GM19240 (cell line): ENCODE results near the gene ADK.

Experiments used
- DNase-seq: peaks from one replicate; pipeline ENCODE4 v3.0.0; 2011; ENCODE audit warnings: low spot score; ENCODE audit not compliant: insufficient read length

ADK gene

DNA sequence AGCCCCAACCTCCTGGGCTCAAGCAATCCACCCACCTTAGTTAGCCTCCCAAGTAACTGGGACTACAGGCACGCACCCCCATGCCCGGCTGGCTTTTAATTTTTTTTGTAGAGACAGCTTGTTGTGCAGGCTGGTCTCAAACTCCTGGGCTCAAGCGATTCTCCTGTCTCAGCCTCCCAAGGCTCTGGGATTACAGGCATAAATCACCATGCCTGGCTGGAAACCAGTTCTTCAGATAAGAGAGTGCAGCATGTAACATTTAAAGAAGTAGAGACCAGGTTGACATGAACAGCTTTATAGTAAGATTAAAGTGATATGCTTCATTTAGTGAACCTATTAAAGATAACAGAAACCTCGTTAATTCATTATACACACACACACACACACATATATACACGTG, 507.5 kb downstream of the ADK start:
- no peak for DNase-seq

DNA sequence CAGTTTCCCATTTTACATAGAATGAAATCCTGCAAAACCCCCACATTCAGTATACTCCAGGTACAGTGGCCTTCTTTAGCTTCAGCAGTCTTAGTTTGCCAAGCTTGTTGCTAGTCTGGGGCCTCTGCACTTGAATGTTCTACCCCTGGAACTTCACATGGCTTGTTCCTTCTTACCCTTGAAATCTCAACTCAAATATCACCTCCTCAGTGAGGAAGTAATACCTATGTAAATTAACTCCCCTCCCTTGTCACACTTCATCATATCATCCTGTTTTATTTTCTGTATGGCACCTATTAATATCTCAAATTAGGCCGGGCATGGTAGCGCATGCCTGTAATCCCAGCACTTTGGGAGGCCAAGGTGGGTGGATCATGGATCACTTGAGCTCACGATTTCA, 511.6 kb downstream of the ADK start:
- DNase-seq: no peak

DNA sequence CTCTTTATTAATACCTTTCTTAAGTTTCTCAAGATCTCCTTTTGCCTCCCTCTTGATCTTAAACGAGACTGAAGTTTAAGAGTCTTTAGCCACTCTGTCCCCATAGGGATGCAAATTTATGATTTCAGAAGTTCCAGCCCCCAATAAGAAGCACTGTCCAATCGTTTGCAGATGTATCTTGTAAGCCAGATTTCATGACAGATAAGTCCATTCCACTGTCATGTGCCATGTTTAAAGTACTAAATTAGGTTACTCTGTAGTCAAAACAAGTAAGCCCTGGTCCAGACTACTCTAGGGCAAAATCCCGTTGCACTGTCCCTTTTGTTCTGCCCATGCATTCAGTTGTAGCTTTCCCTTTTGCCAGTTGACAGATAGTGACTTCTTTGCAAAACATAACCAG, 518.2 kb downstream of the ADK start:
- DNase-seq: no peak

DNA sequence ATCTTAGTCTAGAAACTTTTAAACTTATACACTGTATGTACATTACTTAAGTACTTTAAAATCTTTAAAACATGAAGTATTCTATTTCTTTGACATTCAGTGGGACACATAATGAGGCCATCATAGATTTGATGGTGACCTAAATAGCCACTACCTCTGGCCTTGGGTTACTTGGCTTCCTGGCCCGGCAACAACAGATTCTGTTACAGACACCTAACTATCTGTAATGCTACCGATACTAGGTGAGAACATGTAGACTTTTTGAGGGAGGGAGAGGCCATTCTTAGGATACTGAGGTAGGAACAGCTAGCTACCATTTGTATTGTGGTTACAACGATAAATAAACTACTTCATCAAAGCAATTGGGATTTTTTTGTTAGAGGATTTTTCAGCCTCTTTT, 520.7 kb downstream of the ADK start:
- DNase-seq: no peak

DNA sequence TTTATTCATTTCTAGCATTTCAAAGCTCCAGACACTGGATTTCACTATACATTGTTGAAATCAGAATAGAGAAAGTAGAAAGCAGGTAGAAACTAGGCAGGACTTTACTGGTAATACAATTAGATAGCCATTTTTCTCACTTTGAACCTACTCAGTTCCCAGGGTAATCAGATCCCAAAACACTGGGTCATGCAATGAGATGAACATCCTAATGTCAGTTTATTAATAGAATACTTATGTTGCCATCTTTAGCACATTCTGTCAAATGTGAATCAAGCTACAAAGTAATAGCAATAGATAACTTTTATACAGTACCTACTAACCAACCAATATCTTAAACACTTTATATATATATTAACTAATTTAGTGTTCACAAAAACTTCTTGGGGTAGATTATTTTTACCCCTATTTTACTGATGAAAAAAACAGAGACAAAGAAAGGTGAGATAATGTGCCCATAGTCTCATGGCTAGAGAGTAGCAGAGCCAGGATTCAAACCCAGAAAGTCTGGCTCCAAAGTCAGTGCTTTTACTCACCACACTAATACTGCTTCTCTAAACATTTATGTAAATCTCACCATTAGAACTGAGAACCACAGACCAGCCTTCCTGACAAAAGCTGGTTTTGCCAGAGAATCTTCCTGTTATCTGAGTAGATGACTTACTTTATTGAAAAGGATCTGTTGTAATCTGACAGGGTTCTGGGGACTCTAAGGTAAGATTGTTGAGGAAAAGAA, 521.6 kb downstream of the ADK start:
- DNase-seq: no peak

DNA sequence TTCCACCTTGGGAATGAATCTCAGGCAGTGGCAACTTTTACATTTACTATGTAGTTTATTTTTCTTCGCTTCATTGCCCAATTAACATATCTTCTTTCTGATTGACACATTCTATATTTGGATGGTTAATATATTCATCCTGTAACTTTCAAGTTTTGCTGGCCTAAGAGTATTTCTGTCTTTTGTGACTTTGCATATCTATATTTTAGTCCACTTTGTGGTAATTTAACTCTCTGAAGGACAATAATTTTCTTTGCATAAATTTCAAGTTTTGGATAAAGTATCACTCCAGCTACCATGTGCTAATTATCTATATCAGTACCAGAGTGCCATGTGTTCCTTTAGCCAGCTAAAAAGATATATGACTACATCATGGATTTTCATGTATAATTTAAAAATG, 523.9 kb downstream of the ADK start:
- no peak for DNase-seq

DNA sequence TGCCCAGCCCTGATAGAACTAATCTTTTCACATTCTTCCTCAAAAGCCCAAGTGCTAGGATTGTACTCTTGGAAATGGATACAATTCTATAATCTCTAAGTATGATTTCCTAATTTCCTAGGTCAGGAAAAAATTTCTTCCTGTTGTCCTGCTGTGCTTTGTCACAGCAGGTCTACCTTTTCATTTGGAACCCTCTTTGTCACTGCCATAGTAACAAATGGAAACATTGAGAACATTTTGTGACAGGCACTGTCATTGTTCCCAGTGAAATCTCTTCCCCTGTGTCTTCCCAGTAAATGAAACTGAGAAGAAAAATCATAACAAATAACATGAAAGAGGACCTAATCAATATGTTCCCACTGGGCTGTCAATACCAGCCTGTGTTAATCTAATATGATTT, 524.5 kb downstream of the ADK start:
- DNase-seq: no peak

DNA sequence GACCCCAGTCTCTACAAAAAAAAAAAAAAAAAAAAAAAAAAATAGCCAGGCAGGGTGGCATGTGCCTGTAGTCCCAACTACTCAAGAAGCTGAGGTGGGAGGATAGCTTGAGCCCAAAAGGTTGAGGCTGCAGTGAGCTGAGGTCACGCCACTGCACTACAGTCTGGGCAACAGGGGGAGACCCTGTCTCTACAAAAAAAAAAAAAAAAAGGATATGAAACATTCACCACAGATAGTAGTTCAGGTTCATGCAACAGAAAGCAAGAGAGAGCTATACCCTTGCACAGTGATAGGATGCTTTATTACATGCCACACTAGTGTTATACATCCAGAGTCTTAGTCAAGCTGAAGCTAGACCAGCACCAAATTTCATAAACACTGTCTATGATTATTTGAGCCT, 526.9 kb downstream of the ADK start:
- no peak for DNase-seq

DNA sequence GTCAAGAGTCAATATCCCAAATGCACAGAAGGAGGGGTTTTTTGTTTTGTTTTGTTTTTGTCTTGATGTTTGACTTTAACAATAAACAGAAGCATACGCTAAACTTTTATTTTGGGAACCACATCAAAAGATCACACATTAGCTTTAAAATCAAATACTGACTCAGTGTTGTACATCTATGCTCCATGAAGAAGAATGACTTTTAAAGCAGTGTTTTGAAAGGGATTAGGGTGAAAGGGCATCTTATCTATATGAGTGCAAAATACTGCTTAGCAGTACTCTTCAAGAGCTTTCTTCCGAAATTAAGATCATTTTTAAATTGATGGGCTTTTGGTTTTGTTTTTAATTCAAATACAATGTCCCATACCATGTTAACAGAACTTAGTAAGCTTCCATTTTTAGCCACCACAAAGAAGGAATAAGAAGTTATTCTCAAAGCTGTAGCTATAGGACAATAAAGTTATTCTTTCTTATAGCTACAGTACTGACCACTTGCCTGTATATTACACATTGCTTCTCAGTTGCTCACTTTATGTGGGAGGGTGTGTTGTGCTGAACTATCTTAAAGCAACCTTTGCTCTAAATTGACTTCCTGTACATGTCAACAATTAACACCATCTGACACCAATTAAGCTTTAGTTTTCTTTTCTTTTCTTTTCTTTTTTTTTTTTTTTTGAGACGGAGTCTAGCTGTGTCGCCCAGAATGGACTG, 531.1 kb downstream of the ADK start:
- DNase-seq: no peak

DNA sequence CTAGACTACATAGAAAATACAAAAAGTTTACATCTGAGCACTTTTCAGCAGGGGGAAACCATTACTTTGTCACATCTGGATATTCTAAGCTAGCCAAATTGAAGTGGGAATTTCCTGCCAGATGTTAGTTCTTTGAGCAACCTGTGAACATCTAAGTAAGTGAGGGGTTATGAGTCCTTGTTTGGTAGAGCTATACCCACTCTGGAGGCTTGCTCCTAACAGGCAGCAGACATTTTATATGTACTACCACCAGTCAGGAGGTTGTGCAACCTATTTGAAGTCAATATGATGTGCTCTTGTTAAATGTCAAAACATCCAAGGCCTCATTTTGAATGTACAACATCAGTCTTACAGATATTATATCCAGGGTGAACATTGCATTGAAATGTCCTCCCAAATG, 532.0 kb downstream of the ADK start:
- no peak for DNase-seq

DNA sequence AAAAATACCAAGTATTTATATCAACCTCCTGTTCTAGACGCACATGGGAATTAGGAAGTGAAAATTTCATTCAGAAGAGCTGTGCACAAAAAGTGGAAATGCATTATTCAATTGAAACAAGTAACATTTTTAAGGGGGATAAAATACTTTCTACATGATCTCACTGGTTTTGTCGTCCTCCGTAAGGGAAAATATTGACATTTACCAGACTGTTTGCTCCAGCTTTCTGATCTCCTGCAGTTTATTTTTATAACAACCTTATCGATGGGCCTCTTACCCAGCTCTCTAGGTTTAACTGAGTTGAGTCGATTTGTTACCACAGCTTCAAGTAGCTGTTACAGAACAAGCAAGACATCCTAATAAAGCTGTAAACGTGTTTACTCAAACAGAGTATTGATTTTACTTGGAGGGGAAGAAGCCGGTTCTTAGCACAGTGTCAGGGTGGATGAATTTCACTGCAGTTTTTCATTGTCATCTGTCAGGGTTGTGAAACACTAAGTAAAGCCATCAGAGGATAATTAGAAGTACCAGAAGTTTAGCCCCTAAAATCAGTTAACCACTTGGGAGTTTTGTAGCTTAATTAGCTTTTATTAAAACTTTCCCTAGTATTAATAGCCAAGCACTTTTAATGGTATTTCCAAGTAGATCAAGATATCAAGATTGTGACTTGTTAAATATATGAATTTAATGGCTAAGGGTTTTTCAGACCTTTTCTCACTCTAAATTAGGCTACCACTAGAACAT, 532.8 kb downstream of the ADK start:
- DNase-seq: no peak

DNA sequence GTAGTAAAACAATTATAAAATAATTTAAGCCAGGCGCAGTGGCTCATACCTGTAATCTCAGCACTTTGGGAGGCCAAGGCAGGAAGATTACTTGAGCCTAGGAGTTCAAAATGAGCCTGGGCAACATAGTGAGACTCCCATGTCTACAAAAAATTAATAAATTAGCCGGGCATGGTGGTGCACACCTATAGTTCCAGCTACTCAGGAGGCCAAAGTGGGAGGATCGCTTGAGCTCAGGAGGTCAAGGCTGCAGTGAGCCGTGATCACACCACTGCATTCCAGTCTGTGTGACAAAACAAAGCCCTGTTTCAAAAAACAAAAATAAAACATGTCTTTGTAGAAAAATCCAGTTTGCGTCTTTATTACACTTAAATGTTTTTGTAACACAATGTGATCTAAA, 533.4 kb downstream of the ADK start:
- no peak for DNase-seq

DNA sequence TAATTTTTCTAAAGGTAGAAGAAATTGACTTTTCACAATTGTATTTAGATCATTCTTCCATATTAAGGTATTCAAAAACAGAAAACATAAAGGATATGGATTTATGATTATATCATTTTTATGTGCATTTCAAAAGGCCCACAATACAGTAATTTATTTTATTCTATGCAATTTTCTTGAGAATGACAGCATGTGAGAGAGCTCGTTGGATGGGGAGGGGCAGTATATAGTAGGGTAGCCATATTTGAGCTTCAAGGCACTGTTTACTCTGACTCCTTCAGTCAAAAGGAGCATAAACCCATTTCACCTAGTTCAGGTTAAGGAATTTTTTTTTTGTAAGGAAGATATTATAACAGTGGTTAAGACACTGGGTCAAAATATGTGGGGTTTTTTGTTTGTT, 534.5 kb downstream of the ADK start:
- no peak for DNase-seq

DNA sequence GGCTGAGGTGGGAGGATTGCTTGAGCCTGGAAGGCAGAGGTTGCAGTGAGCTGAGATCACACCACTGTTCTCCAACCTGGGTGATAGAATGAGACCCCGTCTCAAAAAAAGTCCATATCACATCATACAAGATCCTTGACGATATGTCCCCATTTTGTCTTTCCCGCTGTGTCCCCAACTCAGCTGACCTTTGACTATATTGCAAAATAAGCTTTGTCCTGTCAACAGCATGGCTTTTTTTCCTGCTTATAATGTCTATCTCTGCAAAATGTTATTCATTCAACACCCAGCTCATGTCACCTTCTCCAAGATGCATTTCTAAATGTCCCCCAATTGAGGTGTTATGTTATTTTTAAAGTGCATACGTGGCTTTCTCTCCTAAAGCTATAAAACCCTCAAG, 539.4 kb downstream of the ADK start:
- no peak for DNase-seq

DNA sequence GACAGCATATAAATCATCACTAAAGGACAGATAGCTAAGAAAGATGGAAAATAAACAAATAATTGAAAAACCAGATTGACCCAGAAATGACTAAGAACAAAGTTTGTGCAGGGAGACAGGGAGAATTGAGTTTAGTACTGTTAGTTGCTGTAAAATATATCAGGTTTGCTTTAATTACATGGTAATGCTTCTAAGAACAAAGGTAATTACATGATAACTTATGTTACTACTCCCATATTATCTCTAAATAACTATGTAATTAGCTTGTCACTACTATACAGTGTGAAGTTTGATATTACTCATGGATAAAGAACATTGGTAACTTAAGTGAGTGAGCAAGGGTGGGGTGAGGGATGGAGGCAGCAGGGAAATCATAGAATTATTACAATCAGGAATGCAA, 540.1 kb downstream of the ADK start:
- DNase-seq: no peak

DNA sequence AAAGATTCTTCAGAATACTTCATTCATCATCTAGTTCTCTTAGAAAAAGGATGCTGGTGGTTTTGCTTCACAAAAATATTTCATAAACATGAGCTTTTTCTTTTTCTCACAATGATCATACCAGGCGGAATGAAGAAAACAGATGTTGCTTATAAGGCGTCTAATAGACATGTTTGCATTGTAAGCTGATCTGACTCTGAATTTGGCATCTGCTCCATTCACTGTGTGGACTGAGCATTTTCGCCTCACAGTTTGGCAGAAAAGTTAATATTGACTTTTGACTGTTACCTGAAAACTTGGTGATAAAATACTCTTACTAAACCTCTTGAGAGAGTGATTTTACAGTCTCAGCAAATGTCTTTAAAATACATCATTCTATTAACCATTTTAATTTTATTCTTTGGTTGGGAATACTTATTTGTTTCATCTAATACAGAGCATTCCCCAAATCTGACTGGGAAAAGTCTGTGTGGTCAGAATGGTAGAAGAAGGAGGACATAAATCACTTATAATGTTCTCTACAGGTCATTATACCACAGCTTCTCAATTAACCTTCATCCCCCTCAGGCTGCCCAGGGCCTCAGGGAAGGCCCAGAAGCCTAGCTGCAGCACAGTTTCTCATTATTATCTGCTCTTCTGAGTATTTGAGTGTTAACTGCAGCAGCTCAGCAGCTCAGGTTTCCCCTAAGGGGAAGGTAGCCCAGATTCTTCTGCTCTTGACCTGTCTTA, 553.8 kb downstream of the ADK start:
- no peak for DNase-seq

DNA sequence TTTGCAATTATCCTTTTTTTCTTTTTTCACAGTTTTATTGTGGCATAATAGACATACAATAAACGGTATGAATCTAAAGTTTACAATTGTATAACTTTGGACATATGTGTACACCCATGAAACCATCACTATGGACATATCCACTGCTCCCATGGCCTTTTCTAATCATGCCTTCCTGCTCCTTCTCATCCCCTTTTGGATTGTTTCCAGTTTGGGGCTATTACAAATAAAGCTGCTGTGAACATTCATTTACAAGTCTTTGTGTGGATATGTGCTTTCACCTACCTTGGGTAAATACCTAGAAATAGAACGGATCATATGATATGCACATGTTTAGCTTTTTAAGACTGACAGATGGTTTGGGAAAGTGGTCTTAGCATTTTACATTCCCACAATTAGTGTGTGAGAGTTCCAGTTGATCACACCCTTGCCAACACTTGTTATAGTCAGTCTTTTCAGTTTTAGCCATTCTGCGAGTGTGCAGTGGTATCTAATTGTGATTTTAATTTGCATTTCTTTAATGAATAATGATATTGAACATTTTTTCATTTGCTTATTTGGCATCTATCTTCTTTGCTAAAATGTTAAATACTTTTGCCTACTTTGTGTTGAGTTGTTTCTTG, 554.4 kb downstream of the ADK start:
- DNase-seq: no peak

DNA sequence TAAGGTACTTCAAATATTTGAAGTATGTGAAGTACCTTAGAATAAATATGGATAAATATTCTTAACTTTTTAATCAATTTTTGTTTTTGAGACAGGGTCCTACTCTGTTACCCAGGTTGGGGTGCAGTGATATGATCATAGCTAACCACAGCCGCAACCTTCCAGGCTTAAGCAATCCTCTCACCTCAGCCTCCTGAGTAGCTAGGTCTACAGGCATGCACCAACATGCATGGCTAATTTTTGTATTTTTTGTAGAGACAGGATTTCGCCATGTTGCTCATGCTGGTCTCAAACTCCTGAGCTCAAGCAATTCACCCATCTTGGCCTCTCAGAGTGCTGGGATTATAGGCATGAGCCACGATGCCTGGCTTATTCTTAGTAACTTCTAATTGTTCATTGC, 555.9 kb downstream of the ADK start:
- no peak for DNase-seq

DNA sequence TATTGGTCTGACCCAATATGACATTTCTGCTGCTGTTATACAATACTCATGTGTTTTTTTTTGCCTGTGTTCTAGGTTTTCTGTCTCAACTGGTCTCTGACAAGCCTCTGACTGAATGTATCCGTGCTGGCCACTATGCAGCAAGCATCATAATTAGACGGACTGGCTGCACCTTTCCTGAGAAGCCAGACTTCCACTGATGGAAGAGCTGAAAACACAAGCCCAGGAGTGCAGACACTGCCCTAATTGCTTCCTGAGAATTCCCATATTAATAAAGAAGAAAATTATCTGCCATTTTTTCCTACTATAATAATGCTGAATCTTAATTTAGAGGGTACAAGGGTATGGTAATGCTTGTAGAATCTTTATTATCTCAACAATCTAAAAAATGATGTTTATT, 557.2 kb downstream of the ADK start:
- DNase-seq: no peak

DNA sequence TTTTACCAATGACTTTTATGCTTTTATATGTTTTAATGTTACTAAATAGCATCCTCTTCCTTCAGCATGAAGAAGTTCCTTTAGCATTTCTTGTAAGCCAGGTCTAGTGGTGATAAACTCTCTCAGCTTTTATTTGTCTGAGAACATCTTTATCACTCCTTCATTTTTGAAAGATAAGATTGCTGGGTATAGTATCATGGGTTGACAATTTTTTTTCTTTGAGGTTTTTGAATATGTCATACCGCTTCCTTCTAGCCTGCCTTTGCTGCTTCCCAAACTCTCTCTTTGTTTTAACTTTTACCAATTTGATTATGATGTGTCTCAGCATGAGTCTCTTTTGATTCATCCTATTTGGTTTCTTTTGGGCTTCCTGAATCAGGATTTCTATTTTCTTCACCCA, 567.2 kb downstream of the ADK start:
- no peak for DNase-seq

DNA sequence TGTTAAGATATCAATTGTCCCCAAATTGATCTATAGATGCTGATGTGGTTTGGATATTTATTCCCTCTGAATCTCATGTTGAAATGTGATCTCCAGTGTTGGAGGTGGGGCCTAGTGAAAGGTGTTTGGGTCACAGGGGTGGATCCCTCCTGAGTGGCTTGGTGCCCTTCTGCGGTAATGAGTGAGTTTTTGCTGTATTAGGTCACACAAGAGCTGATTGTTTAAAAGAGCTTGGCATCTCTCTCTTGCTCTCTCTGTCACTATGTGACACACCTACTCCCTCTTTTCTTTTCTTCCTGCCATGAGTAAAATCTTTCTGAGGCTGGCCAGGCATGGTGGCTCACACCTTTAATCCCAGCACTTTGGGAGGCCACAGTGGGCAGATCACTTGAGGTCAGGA, 577.2 kb downstream of the ADK start:
- DNase-seq: no peak

DNA sequence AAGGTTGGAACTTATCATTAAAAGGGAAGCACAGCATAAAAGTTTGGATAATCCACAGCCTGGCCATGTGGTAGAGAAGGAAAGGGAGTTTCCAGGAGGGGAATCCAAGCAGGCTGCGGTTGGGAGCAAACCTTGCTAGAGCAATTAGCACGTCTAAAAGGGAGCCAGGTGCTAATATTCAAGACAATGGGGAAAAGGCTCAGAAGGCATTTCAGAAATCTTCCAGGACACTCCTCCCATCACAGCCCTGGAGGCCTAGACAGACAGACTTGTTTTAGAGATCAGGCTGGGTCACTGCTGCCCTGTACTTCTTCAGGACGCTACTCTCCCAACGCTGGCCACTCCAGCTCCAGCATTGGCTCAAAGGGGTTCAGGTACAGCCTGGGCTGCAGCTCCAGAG, 579.2 kb downstream of the ADK start:
- no peak for DNase-seq
